Sigmoid colon (tissue), 7 donors: ENCODE results near the gene FMO1. TPM values are rescaled to one million over a fixed set of nuclear protein-coding genes. Genes with fewer than 3 reads are reported as not detected.

Experiments used
- DNase-seq: peaks from one replicate; pipeline ENCODE4 v3.0.0-alpha.2; 2019
- H3K27ac ChIP-seq, 4 donors: fragments of 200-600 bp; sonication (generic); one replicate each; pipeline ENCODE4 v1.5.1; 2016 to 2019; ENCODE audit warnings: mild to moderate bottlenecking in 1 of 4
- H3K27me3 ChIP-seq, 3 donors: fragments of 200-600 bp; sonication (generic); one replicate each; pipeline ENCODE4 v1.5.1; 2019; ENCODE audit warnings: mild to moderate bottlenecking in 1 of 3
- H3K36me3 ChIP-seq, 4 donors: fragments of 200-600 bp; sonication (generic); one replicate each; pipeline ENCODE4 v1.5.1; 2016 to 2019
- H3K4me1 ChIP-seq, 4 donors: fragments of 200-600 bp; sonication (generic); one replicate each; pipeline ENCODE4 v1.5.1; 2017 to 2019
- H3K4me3 ChIP-seq, 4 donors: fragments of 200-600 bp; sonication (generic); one replicate each; pipeline ENCODE4 v1.5.1; 2017 to 2019; ENCODE audit warnings: mild to moderate bottlenecking in 2 of 4, moderate library complexity in 1 of 4
- H3K9me3 ChIP-seq, 4 donors: fragments of 200-600 bp in 3 of 4; sonication (generic) in 3 of 4; one replicate each; pipeline versions ENCODE4 v1.5.1 to v1.6.1; 2013 to 2019
- CTCF ChIP-seq, 4 experiments: fragments of 450-650 bp in 3 of 4; fragments of 200-600 bp in 1 of 4; IDR thresholded peaks; one replicate each; pipeline ENCODE4 v1.5.1; 2016 to 2019; ENCODE audit warnings: antibody characterized with exemption in 4 of 4, mild to moderate bottlenecking in 3 of 4, moderate library complexity in 2 of 4
- EP300 ChIP-seq, 4 donors: sonication (generic); formaldehyde crosslinking; IDR thresholded peaks; one replicate each; pipeline ENCODE4 v1.6.1; 2017; ENCODE audit warnings: antibody characterized with exemption in 4 of 4
- POLR2A ChIP-seq, 2 donors: fragments of 450-650 bp; IDR thresholded peaks; one replicate each; pipeline ENCODE4 v1.6.1; 2016; ENCODE audit warnings: antibody characterized with exemption in 2 of 2, mild to moderate bottlenecking in 2 of 2, moderate library complexity in 2 of 2
- POLR2AphosphoS5 ChIP-seq, 4 donors: sonication (generic); formaldehyde crosslinking; IDR thresholded peaks; one replicate each; pipeline ENCODE4 v1.6.1; 2017; ENCODE audit warnings: antibody characterized with exemption in 4 of 4
- WGBS, 2 donors: extraction: QIAGEN DNeasy Blood & Tissue Kit; methylation state at CpG; one replicate each; pipeline ENCODE4 v1.1.7; 2013; 5-methylcytosine and 5-hydroxymethylcytosine counted together
- intact Hi-C: fragments of 100-400 bp; cut with DNase I; formaldehyde crosslinking; loops from one replicate; pipeline ENCODE4 v1.15.1; 2023
- polyA plus RNA-seq, 3 donors: library from polyadenylated mRNA; stranded (reverse); fragments of 200-250 nt; gene quantifications; one replicate each; pipeline ENCODE4 v1.2.3, GENCODE V29; 2013
- total RNA-seq, 4 donors: library from RNA; depleted of rRNA; stranded (reverse); fragments of >200 nt; gene quantifications; one replicate each; pipeline ENCODE4 v1.1.0, GENCODE V29; 2016
- donor health status: healthy with polysubstance abuse.
- donor health status: Bipolar disorder and iron deficiency.
- donor health status: healthy.

FMO1 gene
- total RNA-seq, result under 1 TPM in 3 of 4 donors, not detected in 1; 0.28 to 0.82 (median 0.36) TPM
- polyA plus RNA-seq, result under 1 TPM in 2 of 3 donors, not detected in 1; 0.26 to 0.60 TPM

- Histone ChIP-seq H3K27me3 (peaks cover 0 to 21% (median 20%) of the 10 kb centered on the region in 3 donors), H3K9me3 (no peaks in the 10 kb centered on the region), H3K27ac (no peak within 1 kb of the TSS), H3K36me3 (no peaks in the 10 kb centered on the region), H3K4me3 (no peak within 1 kb of the TSS), H3K4me1 (peaks cover 0 to 8% (median 0%) of the 10 kb centered on the region in 4 donors)
- TF ChIP-seq CTCF (IDR thresholded peaks at IDR 0.05), result no peak
- TF ChIP-seq POLR2AphosphoS5 (IDR thresholded peaks at IDR 0.05), result no peak
- TF ChIP-seq POLR2A (IDR thresholded peaks at IDR 0.05), result no peak
- TF ChIP-seq EP300 (IDR thresholded peaks at IDR 0.05), result no peak
- intact Hi-C loops, result no loop called here
- WGBS, 2 donors, result 69 to 85% methylated on average over 4 of the region's 4 CpGs
- no peak for DNase-seq
These were observed at the start of gene FMO1 for GRCh38 chr1:171248302-171248701. TSS of gene FMO1 (plus strand) at chr1:171248494. CDS start at chr1:171258088, 9,594 bp downstream.

DNA sequence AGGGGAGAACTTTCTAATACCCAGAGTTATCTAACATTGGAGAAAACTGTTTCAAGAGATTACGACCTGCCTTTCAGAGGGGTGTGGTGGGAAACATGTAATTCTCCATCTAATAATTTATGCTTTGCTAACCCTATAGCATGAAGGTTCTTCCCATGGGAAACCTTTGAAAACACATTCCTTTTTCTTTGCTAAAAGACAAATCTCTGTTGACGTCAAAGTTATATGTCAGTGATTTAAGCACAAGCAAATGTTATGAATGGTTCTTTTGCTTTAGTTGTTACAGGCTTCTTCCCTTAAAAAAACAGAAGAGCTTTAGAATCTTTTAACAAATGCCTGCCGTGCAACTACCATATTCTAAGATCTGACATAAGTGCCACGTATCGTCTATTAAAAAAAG, 44.0 kb upstream of the FMO1 start:
- no peak overlapping the region for H3K27ac ChIP-seq
- no peaks in the 10 kb centered on the region for H3K36me3 ChIP-seq
- no peak overlapping the region for H3K4me3 ChIP-seq
- H3K9me3 ChIP-seq, result no peaks in the 10 kb centered on the region
- TF ChIP-seq CTCF (IDR thresholded peaks at IDR 0.05) (no peak), EP300 (IDR thresholded peaks at IDR 0.05) (no peak), POLR2A (IDR thresholded peaks at IDR 0.05) (no peak), POLR2AphosphoS5 (IDR thresholded peaks at IDR 0.05) (no peak)
- intact Hi-C loops, result no loop called here
- H3K27me3 ChIP-seq, result no peaks in the 10 kb centered on the region
- H3K4me1 ChIP-seq, result no peaks in the 10 kb centered on the region
- DNase-seq, result no peak
- 93 to 94% methylated on average over 5 of the region's 5 CpGs for WGBS, 2 donors

- H3K9me3 ChIP-seq, result no peaks in the 10 kb centered on the region
- no peak for TF ChIP-seq POLR2AphosphoS5 (IDR thresholded peaks at IDR 0.05)
- no peak for TF ChIP-seq POLR2A (IDR thresholded peaks at IDR 0.05)
- H3K4me1 ChIP-seq, result no peaks in the 10 kb centered on the region
- DNase-seq, result no peak
- WGBS, 2 donors, result 81% methylated on average over 3 of the region's 3 CpGs
- H3K4me3 ChIP-seq, result no peak overlapping the region
- no peaks in the 10 kb centered on the region for H3K36me3 ChIP-seq
- no peak overlapping the region for H3K27ac ChIP-seq
- no peaks in the 10 kb centered on the region for H3K27me3 ChIP-seq
- intact Hi-C loops, result no loop called here
These were observed 41.9 kb upstream of the FMO1 start for GRCh38 chr1:171206204-171206977.

DNA sequence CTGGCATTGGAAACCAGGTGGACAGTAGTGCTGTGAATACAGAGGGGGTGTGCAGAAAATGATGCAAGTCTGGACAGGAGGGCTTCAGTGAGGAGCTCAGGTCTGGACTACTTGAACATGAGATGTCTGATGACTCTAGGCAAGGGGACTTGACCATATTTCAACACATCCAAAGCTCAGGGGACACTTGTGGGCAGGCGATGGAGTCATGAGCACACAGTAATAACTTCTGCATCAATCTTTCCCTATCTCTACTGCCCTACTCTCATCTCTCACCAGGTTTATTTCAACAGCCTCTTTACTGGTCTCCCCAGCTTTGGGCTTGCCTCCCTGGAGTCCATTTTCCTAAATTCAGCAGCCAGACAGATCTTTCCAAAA, 41.3 kb upstream of the FMO1 start:
- Histone ChIP-seq H3K9me3 (no peaks in the 10 kb centered on the region), H3K4me1 (no peaks in the 10 kb centered on the region), H3K36me3 (no peaks in the 10 kb centered on the region), H3K4me3 (no peak overlapping the region), H3K27me3 (no peaks in the 10 kb centered on the region), H3K27ac (no peak overlapping the region)
- intact Hi-C loops, result no loop called here
- TF ChIP-seq CTCF (IDR thresholded peaks at IDR 0.05) (no peak), POLR2AphosphoS5 (IDR thresholded peaks at IDR 0.05) (no peak), EP300 (IDR thresholded peaks at IDR 0.05) (no peak), POLR2A (IDR thresholded peaks at IDR 0.05) (no peak)
- 94 to 98% methylated on average over 1 of the region's 1 CpG for WGBS, 2 donors
- no peak for DNase-seq

GRCh38 chr1:171207377-171207776, 40.9 kb upstream of the FMO1 start:
- no peak overlapping the region for H3K27ac ChIP-seq
- WGBS, 2 donors, result 90% methylated on average over 2 of the region's 2 CpGs
- H3K4me3 ChIP-seq, result no peak overlapping the region
- intact Hi-C loops, result no loop called here
- H3K36me3 ChIP-seq, result no peaks in the 10 kb centered on the region
- H3K9me3 ChIP-seq, result no peaks in the 10 kb centered on the region
- TF ChIP-seq CTCF (IDR thresholded peaks at IDR 0.05) (no peak), POLR2A (IDR thresholded peaks at IDR 0.05) (no peak), POLR2AphosphoS5 (IDR thresholded peaks at IDR 0.05) (no peak), EP300 (IDR thresholded peaks at IDR 0.05) (no peak)
- H3K4me1 ChIP-seq, result no peaks in the 10 kb centered on the region
- no peaks in the 10 kb centered on the region for H3K27me3 ChIP-seq
- DNase-seq, result no peak
